ENCODE data around the gene CHAD.

GRCh38 chr17:50513495-50513894, 44.8 kb upstream of the CHAD start:
- TF ChIP-seq CTCF (IDR thresholded peaks at IDR 0.05) = no peak
- TF ChIP-seq POLR2AphosphoS5 (IDR thresholded peaks at IDR 0.05) = no peak
- TF ChIP-seq POLR2A (IDR thresholded peaks at IDR 0.05) = no peak

Data from prostate gland (tissue), 2 donors.